Memory B cell (primary cell): ENCODE results near the gene CNTN5.

Source experiments
- ATAC-seq: fragments of 150-1000 bp; cut with Tn5 transposase; 2 replicates; pipeline ENCODE4 v1.10.0; 2021; ENCODE audit warnings: low read depth, mild to moderate bottlenecking, moderate library complexity
- DNase-seq, 2 donors: peaks; one replicate each; pipeline ENCODE4 v3.0.0; 2022; ENCODE audit warnings: low spot score in 2 of 2
- H3K27ac Mint-ChIP-seq: one replicate; pipeline ENCODE4 v1.8.0; 2022; ENCODE audit warnings: mild to moderate bottlenecking, moderate library complexity, mixed read lengths
- H3K27me3 Mint-ChIP-seq: one replicate; pipeline ENCODE4 v1.8.0; 2022; ENCODE audit warnings: mixed read lengths
- H3K36me3 Mint-ChIP-seq: one replicate; pipeline ENCODE4 v1.8.0; 2022; ENCODE audit warnings: mild to moderate bottlenecking, mixed read lengths
- H3K4me1 Mint-ChIP-seq: one replicate; pipeline ENCODE4 v1.8.0; 2022; ENCODE audit warnings: mixed read lengths
- H3K4me3 Mint-ChIP-seq: one replicate; pipeline ENCODE4 v1.8.0; 2022; ENCODE audit warnings: mild to moderate bottlenecking, moderate library complexity, mixed read lengths
- H3K9me3 Mint-ChIP-seq: one replicate; pipeline ENCODE4 v1.8.0; 2022; ENCODE audit warnings: mixed read lengths

Gene CNTN5

GRCh38 chr11:99925968-99926367, 905.2 kb downstream of the CNTN5 start:
- H3K27me3 Mint-ChIP-seq, result no peaks in the 10 kb centered on the region
- H3K27ac Mint-ChIP-seq, result no peak overlapping the region
- no peaks in the 10 kb centered on the region for H3K4me1 Mint-ChIP-seq
- H3K4me3 Mint-ChIP-seq, result no peak overlapping the region
- DNase-seq (no peak), ATAC-seq (no peak)
- H3K9me3 Mint-ChIP-seq, result peaks cover 5% of the 10 kb centered on the region
- H3K36me3 Mint-ChIP-seq, result no peaks in the 10 kb centered on the region

- ATAC-seq (no peak), DNase-seq (no peak)
- no peaks in the 10 kb centered on the region for H3K4me1 Mint-ChIP-seq
- H3K27me3 Mint-ChIP-seq, result no peaks in the 10 kb centered on the region
- H3K27ac Mint-ChIP-seq, result no peak overlapping the region
- peaks cover 4% of the 10 kb centered on the region for H3K9me3 Mint-ChIP-seq
- no peak overlapping the region for H3K4me3 Mint-ChIP-seq
- no peaks in the 10 kb centered on the region for H3K36me3 Mint-ChIP-seq
Measured at GRCh38 chr11:99932684-99933083, 911.9 kb downstream of the CNTN5 start.

- no peaks in the 10 kb centered on the region for H3K36me3 Mint-ChIP-seq
- H3K27ac Mint-ChIP-seq, result no peak overlapping the region
- no peaks in the 10 kb centered on the region for H3K27me3 Mint-ChIP-seq
- H3K4me1 Mint-ChIP-seq, result no peaks in the 10 kb centered on the region
- DNase-seq (no peak), ATAC-seq (no peak)
- H3K4me3 Mint-ChIP-seq, result no peak overlapping the region
- H3K9me3 Mint-ChIP-seq, result peaks cover 4% of the 10 kb centered on the region
Measured at GRCh38 chr11:99934008-99934407, 913.3 kb downstream of the CNTN5 start.

- ATAC-seq (no peak), DNase-seq (no peak)
- Mint-ChIP-seq H3K27ac (no peak overlapping the region), H3K27me3 (no peaks in the 10 kb centered on the region), H3K4me3 (no peak overlapping the region), H3K4me1 (no peaks in the 10 kb centered on the region), H3K36me3 (no peaks in the 10 kb centered on the region), H3K9me3 (peaks cover 6% of the 10 kb centered on the region)
Measured at GRCh38 chr11:99937330-99937729, 916.6 kb downstream of the CNTN5 start.

GRCh38 chr11:99952816-99953215, 932.1 kb downstream of the CNTN5 start:
- H3K27ac Mint-ChIP-seq, result no peak overlapping the region
- H3K9me3 Mint-ChIP-seq, result no peaks in the 10 kb centered on the region
- DNase-seq (no peak), ATAC-seq (no peak)
- no peaks in the 10 kb centered on the region for H3K4me1 Mint-ChIP-seq
- H3K36me3 Mint-ChIP-seq, result no peaks in the 10 kb centered on the region
- no peaks in the 10 kb centered on the region for H3K27me3 Mint-ChIP-seq
- H3K4me3 Mint-ChIP-seq, result no peak overlapping the region

GRCh38 chr11:99960536-99960935, 939.8 kb downstream of the CNTN5 start:
- no peaks in the 10 kb centered on the region for H3K4me1 Mint-ChIP-seq
- no peak overlapping the region for H3K4me3 Mint-ChIP-seq
- H3K27ac Mint-ChIP-seq, result no peak overlapping the region
- no peak for ATAC-seq
- no peaks in the 10 kb centered on the region for H3K27me3 Mint-ChIP-seq
- H3K36me3 Mint-ChIP-seq, result no peaks in the 10 kb centered on the region
- DNase-seq, result no peak
- H3K9me3 Mint-ChIP-seq, result peaks cover 9% of the 10 kb centered on the region

DNA sequence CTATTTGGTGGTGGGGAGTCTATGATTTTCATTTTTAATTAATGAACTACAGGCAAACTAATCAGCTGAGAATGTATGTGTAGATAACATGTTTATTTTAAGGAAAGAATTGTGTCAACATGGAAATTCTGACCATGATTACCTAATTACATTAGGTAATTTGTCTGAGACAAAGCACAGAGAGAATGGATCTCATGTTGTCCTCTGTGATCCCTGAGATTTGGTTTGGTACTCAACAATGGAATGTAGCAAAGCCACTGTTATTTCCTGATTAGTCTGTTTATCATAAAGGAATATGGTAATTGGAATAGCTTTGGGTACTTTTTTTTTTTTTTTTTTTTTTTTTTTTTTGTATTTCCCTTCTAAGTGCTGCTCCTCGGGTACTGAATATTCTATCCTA, 947.6 kb downstream of the CNTN5 start:
- H3K27me3 Mint-ChIP-seq, result no peaks in the 10 kb centered on the region
- no peak for ATAC-seq
- no peaks in the 10 kb centered on the region for H3K36me3 Mint-ChIP-seq
- peaks cover 7% of the 10 kb centered on the region for H3K9me3 Mint-ChIP-seq
- no peaks in the 10 kb centered on the region for H3K4me1 Mint-ChIP-seq
- H3K27ac Mint-ChIP-seq, result no peak overlapping the region
- DNase-seq, result no peak
- H3K4me3 Mint-ChIP-seq, result no peak overlapping the region

- no peak for DNase-seq
- H3K27ac Mint-ChIP-seq, result no peak overlapping the region
- H3K27me3 Mint-ChIP-seq, result no peaks in the 10 kb centered on the region
- ATAC-seq, result no peak
- H3K4me3 Mint-ChIP-seq, result no peak overlapping the region
- H3K9me3 Mint-ChIP-seq, result peaks cover 3% of the 10 kb centered on the region
- H3K4me1 Mint-ChIP-seq, result no peaks in the 10 kb centered on the region
- H3K36me3 Mint-ChIP-seq, result no peaks in the 10 kb centered on the region
Measured at GRCh38 chr11:99973993-99974392, 953.2 kb downstream of the CNTN5 start.

GRCh38 chr11:99979042-99979441, 958.3 kb downstream of the CNTN5 start:
- H3K27ac Mint-ChIP-seq, result no peak overlapping the region
- H3K27me3 Mint-ChIP-seq, result no peaks in the 10 kb centered on the region
- H3K36me3 Mint-ChIP-seq, result no peaks in the 10 kb centered on the region
- ATAC-seq (no peak), DNase-seq (no peak)
- H3K4me1 Mint-ChIP-seq, result no peaks in the 10 kb centered on the region
- peaks cover 9% of the 10 kb centered on the region for H3K9me3 Mint-ChIP-seq
- H3K4me3 Mint-ChIP-seq, result no peak overlapping the region

DNA sequence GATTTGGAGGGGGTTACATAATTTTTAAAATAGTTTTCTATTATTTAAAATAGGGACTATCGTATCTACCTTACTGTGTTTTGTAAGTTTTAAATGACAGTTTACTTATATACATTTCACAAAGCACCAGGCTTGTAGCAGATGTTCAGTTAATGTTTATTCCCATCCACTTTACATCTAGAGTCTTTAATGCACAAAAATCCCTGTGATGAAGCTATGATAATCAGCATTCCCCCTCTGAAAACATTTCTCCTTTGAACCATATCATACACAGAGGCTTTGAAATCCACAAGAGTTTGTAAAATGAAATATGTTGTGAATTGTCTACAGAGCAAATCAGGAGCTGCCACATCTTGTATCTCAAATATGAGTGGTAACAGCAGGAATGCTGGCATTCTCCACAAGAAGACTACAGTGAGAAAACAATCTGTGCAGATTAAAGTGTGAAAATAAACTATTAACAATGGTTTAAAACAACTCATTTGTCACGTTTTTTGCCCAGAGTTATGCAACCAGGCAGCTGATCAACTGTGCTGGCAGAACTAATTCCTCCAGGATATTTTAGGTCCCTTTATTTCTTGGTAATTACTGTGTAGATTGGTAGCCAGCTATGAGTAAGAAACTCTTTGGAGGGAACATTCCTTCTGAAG, 967.2 kb downstream of the CNTN5 start:
- no peaks in the 10 kb centered on the region for H3K36me3 Mint-ChIP-seq
- H3K4me1 Mint-ChIP-seq, result no peaks in the 10 kb centered on the region
- H3K27me3 Mint-ChIP-seq, result no peaks in the 10 kb centered on the region
- peaks cover 12% of the 10 kb centered on the region for H3K9me3 Mint-ChIP-seq
- H3K4me3 Mint-ChIP-seq, result no peak overlapping the region
- no peak overlapping the region for H3K27ac Mint-ChIP-seq
- ATAC-seq, result no peak
- no peak for DNase-seq

- DNase-seq (no peak), ATAC-seq (no peak)
- Mint-ChIP-seq H3K4me1 (no peaks in the 10 kb centered on the region), H3K36me3 (no peaks in the 10 kb centered on the region), H3K4me3 (no peak overlapping the region), H3K9me3 (peaks cover 9% of the 10 kb centered on the region), H3K27me3 (no peaks in the 10 kb centered on the region), H3K27ac (no peak overlapping the region)
Measured at GRCh38 chr11:99988471-99988837, 967.7 kb downstream of the CNTN5 start.

GRCh38 chr11:100003985-100004384, 983.2 kb downstream of the CNTN5 start:
- DNase-seq (no peak), ATAC-seq (no peak)
- Mint-ChIP-seq H3K27me3 (no peaks in the 10 kb centered on the region), H3K27ac (no peak overlapping the region), H3K4me3 (no peak overlapping the region), H3K4me1 (no peaks in the 10 kb centered on the region), H3K9me3 (peaks cover 9% of the 10 kb centered on the region), H3K36me3 (no peaks in the 10 kb centered on the region)

GRCh38 chr11:100004541-100004940, 983.8 kb downstream of the CNTN5 start:
- Mint-ChIP-seq H3K9me3 (peaks cover 9% of the 10 kb centered on the region), H3K36me3 (no peaks in the 10 kb centered on the region), H3K27me3 (no peaks in the 10 kb centered on the region), H3K27ac (no peak overlapping the region), H3K4me1 (no peaks in the 10 kb centered on the region), H3K4me3 (no peak overlapping the region)
- no peak for DNase-seq
- ATAC-seq, result no peak

GRCh38 chr11:100008417-100008816, 987.7 kb downstream of the CNTN5 start:
- Mint-ChIP-seq H3K4me3 (no peak overlapping the region), H3K27ac (no peak overlapping the region), H3K4me1 (no peaks in the 10 kb centered on the region), H3K9me3 (peaks cover 8% of the 10 kb centered on the region), H3K36me3 (no peaks in the 10 kb centered on the region), H3K27me3 (no peaks in the 10 kb centered on the region)
- no peak for DNase-seq
- ATAC-seq, result no peak

GRCh38 chr11:100009728-100010127, 989.0 kb downstream of the CNTN5 start:
- no peak for ATAC-seq
- Mint-ChIP-seq H3K4me3 (no peak overlapping the region), H3K4me1 (no peaks in the 10 kb centered on the region), H3K9me3 (peaks cover 5% of the 10 kb centered on the region), H3K36me3 (no peaks in the 10 kb centered on the region), H3K27me3 (no peaks in the 10 kb centered on the region), H3K27ac (no peak overlapping the region)
- DNase-seq, result no peak
